ENCODE data around the gene ADGRV1.

- no peak for TF ChIP-seq CTCF (IDR thresholded peaks at IDR 0.05)
- TF ChIP-seq ZFX (IDR thresholded peaks at IDR 0.05; ENCODE audit: borderline replicate concordance): no peak
Measured at GRCh38 chr5:90690307-90690706, 131.7 kb downstream of the ADGRV1 start.

All from 22Rv1 (cell line).